GM12878 (cell line): ENCODE data around the gene GRIK1.

Experiments
- ASH2L ChIP-seq: fragments of 300-600, 200-600 bp; sonication (generic); IDR thresholded peaks from 2 replicates; pipeline ENCODE4 v1.6.1; 2017; ENCODE audit warnings: low read depth, mild to moderate bottlenecking, borderline replicate concordance
- JUND ChIP-seq: IDR thresholded peaks from 2 replicates; pipeline ENCODE4 v1.6.1; 2012; ENCODE audit warnings: low read depth, mild to moderate bottlenecking, low read length, improper control_type of control experiment, moderate library complexity
- NBN ChIP-seq: fragments of 450-650 bp; IDR thresholded peaks from 2 replicates; pipeline ENCODE4 v1.6.1; 2016

GRCh38 chr21:29630441-29630840 lies 309.4 kb downstream of the GRIK1 start:
- TF ChIP-seq JUND (no peak), ASH2L (no peak), NBN (no peak)
